Fibroblast of lung (primary cell): ENCODE measurements around the gene PRKAG2. TPM values are rescaled to one million over a fixed set of nuclear protein-coding genes. Genes with fewer than 3 reads are reported as not detected.

ENCODE experiments used
- DNase-seq, 2 donors: peaks; one replicate each; pipeline versions ENCODE4 v3.0.0 to v3.0.0-alpha.2; 2010; ENCODE audit warnings: low read depth in 2 of 2
- H2AFZ ChIP-seq: 2 replicates; pipeline ENCODE4 v1.5.1; 2012; ENCODE audit warnings: low read length, control low read depth, inconsistent platforms
- H3K27ac ChIP-seq: 2 replicates; pipeline ENCODE4 v1.5.1; 2011; ENCODE audit warnings: low read length, control low read depth; ENCODE audit not compliant: insufficient read depth
- H3K27me3 ChIP-seq: 2 replicates; pipeline ENCODE4 v1.5.1; 2011; ENCODE audit warnings: mild to moderate bottlenecking, low read length; ENCODE audit not compliant: control insufficient read depth, insufficient read depth
- H3K36me3 ChIP-seq: 2 replicates; pipeline ENCODE4 v1.5.1; 2011; ENCODE audit warnings: low read length; ENCODE audit not compliant: control insufficient read depth, insufficient read depth
- H3K4me1 ChIP-seq: 2 replicates; pipeline ENCODE4 v1.5.1; 2011; ENCODE audit warnings: low read length; ENCODE audit not compliant: control insufficient read depth, insufficient read depth; ENCODE audit errors: extremely low read depth
- H3K4me2 ChIP-seq: 2 replicates; pipeline ENCODE4 v1.5.1; 2011; ENCODE audit warnings: low read length, control low read depth; ENCODE audit not compliant: insufficient read depth; ENCODE audit errors: extremely low read depth
- H3K4me3 ChIP-seq, 4 experiments: fragments of 200-600 bp in 1 of 4; sonication (generic) in 1 of 4; replicated peaks in 1 of 4; 2 replicates each; pipeline ENCODE4 v1.5.1; 2011 to 2016; ENCODE audit warnings: low read length in 4 of 4, low read depth in 3 of 4, mild to moderate bottlenecking in 3 of 4, control low read depth in 2 of 4, inconsistent platforms in 1 of 4, mixed read lengths in 1 of 4; ENCODE audit not compliant: insufficient read depth in 1 of 4; ENCODE audit errors: control extremely low read depth in 1 of 4
- H3K79me2 ChIP-seq: 2 replicates; pipeline ENCODE4 v1.5.1; 2012; ENCODE audit warnings: mild to moderate bottlenecking, low read length, inconsistent platforms; ENCODE audit not compliant: control insufficient read depth, insufficient read depth
- H3K9ac ChIP-seq: 2 replicates; pipeline ENCODE4 v1.5.1; 2011; ENCODE audit warnings: mild to moderate bottlenecking, low read length, control low read depth; ENCODE audit not compliant: insufficient read depth
- H3K9me3 ChIP-seq: 2 replicates; pipeline ENCODE4 v1.5.1; 2012; ENCODE audit warnings: low read depth, low read length; ENCODE audit not compliant: control insufficient read depth, insufficient read depth
- H4K20me1 ChIP-seq: 2 replicates; pipeline ENCODE4 v1.5.1; 2011; ENCODE audit warnings: low read length; ENCODE audit not compliant: control insufficient read depth, insufficient read depth; ENCODE audit errors: extremely low read depth
- CTCF ChIP-seq, 2 donors: IDR thresholded peaks in 1 of 2; conservative IDR thresholded peaks in 1 of 2; 1 replicate in 1 of 2; 2 replicates in 1 of 2; pipeline ENCODE4 v1.5.1; 2011 to 2012; ENCODE audit warnings: low read length in 2 of 2, control low read depth in 1 of 2, inconsistent platforms in 1 of 2, low read depth in 1 of 2, mild to moderate bottlenecking in 1 of 2
- EZH2 ChIP-seq: IDR thresholded peaks from 2 replicates; pipeline ENCODE4 v1.5.1; 2012; ENCODE audit warnings: low read length, control low read depth, mild to moderate bottlenecking; ENCODE audit errors: missing control alignments
- polyA plus RNA-seq, 2 donors: library from polyadenylated mRNA; depleted of rRNA in 1 of 2; stranded (reverse) in 1 of 2; unstranded in 1 of 2; fragments of >200 nt; gene quantifications; 2 replicates each; pipeline ENCODE4 v1.2.1, GENCODE V29; 2011 to 2012; ENCODE audit warnings: missing spikeins in 1 of 2
- total RNA-seq: library from RNA; depleted of rRNA; stranded (reverse); fragments of >200 nt; gene quantifications from 2 replicates; pipeline ENCODE4 v1.2.1, GENCODE V29; 2014

PRKAG2 gene
- total and polyA plus RNA-seq, 2 donors (not counting 1 experiment from before 2014, with no cell fraction given) = 11.9 to 56.7 TPM

GRCh38 chr7:151664268-151664667 is 212.6 kb downstream of the PRKAG2 start:
- Histone ChIP-seq H2AFZ (no peak overlapping the region), H3K4me2 (no peak overlapping the region), H3K27ac (no peak overlapping the region), H3K9ac (no peak overlapping the region), H3K9me3 (no peaks in the 10 kb centered on the region), H3K27me3 (no peaks in the 10 kb centered on the region), H3K36me3 (no peaks in the 10 kb centered on the region), H4K20me1 (no peaks in the 10 kb centered on the region), H3K4me3 (no peak overlapping the region), H3K4me1 (peaks cover 7% of the 10 kb centered on the region), H3K79me2 (no peaks in the 10 kb centered on the region)
- TF ChIP-seq EZH2 = no peak
- no peak for TF ChIP-seq CTCF (conservative IDR thresholded peaks at IDR 0.05 in 1 of 2, IDR thresholded peaks at IDR 0.05 in 1 of 2; ENCODE audit: low read depth in 1 of 2, low read length in 2 of 2)
- DNase-seq = no peak

GRCh38 chr7:151663382-151664100 is 213.4 kb downstream of the PRKAG2 start:
- no peak overlapping the region for H3K9ac ChIP-seq
- DNase-seq = peak in 1 of 2 donors; percentile 70
- no peak overlapping the region for H3K4me3 ChIP-seq
- H3K9me3 ChIP-seq = no peaks in the 10 kb centered on the region
- H3K27ac ChIP-seq = no peak overlapping the region
- no peak for TF ChIP-seq CTCF (conservative IDR thresholded peaks at IDR 0.05 in 1 of 2, IDR thresholded peaks at IDR 0.05 in 1 of 2; ENCODE audit: low read depth in 1 of 2, low read length in 2 of 2)
- peaks cover 7% of the 10 kb centered on the region for H3K4me1 ChIP-seq
- H4K20me1 ChIP-seq = no peaks in the 10 kb centered on the region
- H3K79me2 ChIP-seq = no peaks in the 10 kb centered on the region
- H3K4me2 ChIP-seq = no peak overlapping the region
- no peak overlapping the region for H2AFZ ChIP-seq
- no peaks in the 10 kb centered on the region for H3K36me3 ChIP-seq
- H3K27me3 ChIP-seq = no peaks in the 10 kb centered on the region

GRCh38 chr7:151662251-151662826 is 214.6 kb downstream of the PRKAG2 start:
- Histone ChIP-seq H3K27ac (no peak overlapping the region), H3K27me3 (no peaks in the 10 kb centered on the region), H3K9ac (no peak overlapping the region), H3K79me2 (no peaks in the 10 kb centered on the region), H3K4me3 (no peak overlapping the region), H4K20me1 (no peaks in the 10 kb centered on the region), H3K4me2 (no peak overlapping the region), H2AFZ (no peak overlapping the region), H3K4me1 (peaks cover 7% of the 10 kb centered on the region), H3K9me3 (no peaks in the 10 kb centered on the region), H3K36me3 (no peaks in the 10 kb centered on the region)
- DNase-seq = no peak
- TF ChIP-seq CTCF (conservative IDR thresholded peaks at IDR 0.05 in 1 of 2, IDR thresholded peaks at IDR 0.05 in 1 of 2; ENCODE audit: low read depth in 1 of 2, low read length in 2 of 2) = no peak
